ENCODE measurements around the gene HS3ST6. TPM values are rescaled to one million over a fixed set of nuclear protein-coding genes. Genes with fewer than 3 reads are reported as not detected.

The HS3ST6 gene
- total and polyA plus RNA-seq, 4 experiments from 2014 or later = not detected

- Histone ChIP-seq H3K27me3 (ENCODE audit: insufficient read depth, low read length) (peaks cover 16% of the 10 kb centered on the region), H3K27ac (ENCODE audit: low read depth, low read length) (no peak overlapping the region), H3K4me3 (ENCODE audit: low read length in 2 of 2) (no peak overlapping the region), H3K36me3 (ENCODE audit: insufficient read depth, low read length) (no peaks in the 10 kb centered on the region), H3K4me1 (ENCODE audit: insufficient read depth, low read length) (no peaks in the 10 kb centered on the region), H3K9me3 (ENCODE audit: control insufficient read depth in 1 of 2, low read length in 2 of 2) (no peaks in the 10 kb centered on the region)
- Mint-ChIP-seq H3K4me3 (no peak overlapping the region), H3K27me3 (peaks cover 39 to 40% of the 10 kb centered on the region in 2 donors), H3K4me1 (peaks cover 0 to 5% (median under 1%) of the 10 kb centered on the region in 4 donors), H3K9me3 (peaks cover 0 to 2% (median 0%) of the 10 kb centered on the region in 8 donors), H3K27ac (no peak overlapping the region), H3K36me3 (no peaks in the 10 kb centered on the region)
- no peak for DNase-seq
- intact Hi-C loops (cut with micrococcal nuclease) = no loop called here
- ChIA-PET CTCF (ENCODE audit: partially characterized antibody) (no interaction called here), POLR2A (ENCODE audit: partially characterized antibody) (no interaction called here)
Observed at GRCh38 chr16:1917665-1918350, 407 bp downstream of the HS3ST6 start.

GRCh38 chr16:1917056-1917664, 1.1 kb downstream of the HS3ST6 start:
- intact Hi-C loops (cut with micrococcal nuclease) = no loop called here
- Histone ChIP-seq H3K36me3 (ENCODE audit: insufficient read depth, low read length) (no peaks in the 10 kb centered on the region), H3K4me3 (ENCODE audit: low read length in 2 of 2) (no peak overlapping the region), H3K4me1 (ENCODE audit: insufficient read depth, low read length) (no peaks in the 10 kb centered on the region), H3K27ac (ENCODE audit: low read depth, low read length) (no peak overlapping the region), H3K9me3 (ENCODE audit: control insufficient read depth in 1 of 2, low read length in 2 of 2) (no peaks in the 10 kb centered on the region), H3K27me3 (ENCODE audit: insufficient read depth, low read length) (peaks cover 10% of the 10 kb centered on the region)
- H3K9me3 Mint-ChIP-seq = no peaks in the 10 kb centered on the region
- ChIA-PET POLR2A (ENCODE audit: partially characterized antibody) (no interaction called here), CTCF (ENCODE audit: partially characterized antibody) (interaction anchor here (1.4 kb wide), 1 partner anchor 11 kb away, joined by 5 read pairs; no protein-coding TSS in a partner anchor)
- no peak overlapping the region for H3K27ac Mint-ChIP-seq
- H3K4me1 Mint-ChIP-seq = peaks cover 0 to 5% (median under 1%) of the 10 kb centered on the region in 4 donors
- DNase-seq = no peak
- H3K36me3 Mint-ChIP-seq = no peaks in the 10 kb centered on the region
- peaks cover 34 to 37% of the 10 kb centered on the region in 2 donors for H3K27me3 Mint-ChIP-seq
- H3K4me3 Mint-ChIP-seq = no peak overlapping the region

- no peak overlapping the region for H3K27ac Mint-ChIP-seq
- Histone ChIP-seq H3K4me1 (ENCODE audit: insufficient read depth, low read length) (no peaks in the 10 kb centered on the region), H3K36me3 (ENCODE audit: insufficient read depth, low read length) (no peaks in the 10 kb centered on the region), H3K4me3 (ENCODE audit: low read length in 2 of 2) (no peak overlapping the region), H3K27ac (ENCODE audit: low read depth, low read length) (no peak overlapping the region), H3K9me3 (ENCODE audit: control insufficient read depth in 1 of 2, low read length in 2 of 2) (no peaks in the 10 kb centered on the region), H3K27me3 (ENCODE audit: insufficient read depth, low read length) (peaks cover 10% of the 10 kb centered on the region)
- CTCF ChIA-PET (ENCODE audit: partially characterized antibody) = interaction anchor here (1.4 to 1.5 kb wide), 2 partner anchors 11 to 13 kb away, joined by 4 to 5 read pairs; no protein-coding TSS in a partner anchor
- intact Hi-C loops (cut with micrococcal nuclease) = no loop called here
- no peaks in the 10 kb centered on the region for H3K9me3 Mint-ChIP-seq
- H3K4me3 Mint-ChIP-seq = no peak overlapping the region
- peaks cover 0 to 5% (median under 1%) of the 10 kb centered on the region in 4 donors for H3K4me1 Mint-ChIP-seq
- H3K36me3 Mint-ChIP-seq = no peaks in the 10 kb centered on the region
- DNase-seq = no peak
- POLR2A ChIA-PET (ENCODE audit: partially characterized antibody) = no interaction called here
- H3K27me3 Mint-ChIP-seq = peaks cover 34 to 37% of the 10 kb centered on the region in 2 donors
Observed at GRCh38 chr16:1916640-1916990, 1.6 kb downstream of the HS3ST6 start.

- Mint-ChIP-seq H3K4me1 (peaks cover 0 to under 1% (median 0%) of the 10 kb centered on the region in 4 donors), H3K9me3 (no peaks in the 10 kb centered on the region), H3K27ac (no peak overlapping the region), H3K27me3 (peaks cover 27 to 31% of the 10 kb centered on the region in 2 donors), H3K4me3 (no peak overlapping the region), H3K36me3 (no peaks in the 10 kb centered on the region)
- intact Hi-C loops (cut with micrococcal nuclease) = no loop called here
- H3K36me3 ChIP-seq (ENCODE audit: insufficient read depth, low read length) = no peaks in the 10 kb centered on the region
- H3K4me3 ChIP-seq (ENCODE audit: low read length in 2 of 2) = no peak overlapping the region
- H3K27me3 ChIP-seq (ENCODE audit: insufficient read depth, low read length) = peaks cover 10% of the 10 kb centered on the region
- POLR2A ChIA-PET (ENCODE audit: partially characterized antibody) = no interaction called here
- H3K4me1 ChIP-seq (ENCODE audit: insufficient read depth, low read length) = no peaks in the 10 kb centered on the region
- DNase-seq = no peak
- H3K9me3 ChIP-seq (ENCODE audit: control insufficient read depth in 1 of 2, low read length in 2 of 2) = no peaks in the 10 kb centered on the region
- CTCF ChIA-PET (ENCODE audit: partially characterized antibody) = interaction anchor here (1.4 to 1.5 kb wide), 2 partner anchors 12 to 13 kb away, joined by 4 to 5 read pairs; no protein-coding TSS in a partner anchor
- no peak overlapping the region for H3K27ac ChIP-seq (ENCODE audit: low read depth, low read length)
Observed at GRCh38 chr16:1915732-1916639, 2.2 kb downstream of the HS3ST6 start.

- H3K27ac ChIP-seq (ENCODE audit: low read depth, low read length) = no peak overlapping the region
- H3K4me3 Mint-ChIP-seq = no peak overlapping the region
- no peak overlapping the region for H3K4me3 ChIP-seq (ENCODE audit: low read length in 2 of 2)
- H3K27me3 Mint-ChIP-seq = peaks cover 20 to 23% of the 10 kb centered on the region in 2 donors
- H3K9me3 Mint-ChIP-seq = no peaks in the 10 kb centered on the region
- ChIA-PET POLR2A (ENCODE audit: partially characterized antibody) (no interaction called here), CTCF (ENCODE audit: partially characterized antibody) (interaction anchor here (1.5 kb wide), 1 partner anchor 14 kb away, joined by 4 read pairs; no protein-coding TSS in a partner anchor)
- H3K9me3 ChIP-seq (ENCODE audit: control insufficient read depth in 1 of 2, low read length in 2 of 2) = no peaks in the 10 kb centered on the region
- H3K4me1 ChIP-seq (ENCODE audit: insufficient read depth, low read length) = no peaks in the 10 kb centered on the region
- no peaks in the 10 kb centered on the region for H3K4me1 Mint-ChIP-seq
- no peaks in the 10 kb centered on the region for H3K36me3 Mint-ChIP-seq
- no peak for DNase-seq
- H3K27ac Mint-ChIP-seq = no peak overlapping the region
- intact Hi-C loops (cut with micrococcal nuclease) = no loop called here
- no peaks in the 10 kb centered on the region for H3K36me3 ChIP-seq (ENCODE audit: insufficient read depth, low read length)
- peaks cover 10% of the 10 kb centered on the region for H3K27me3 ChIP-seq (ENCODE audit: insufficient read depth, low read length)
Observed at GRCh38 chr16:1914988-1915387, 3.2 kb downstream of the HS3ST6 start.

- H3K36me3 Mint-ChIP-seq = no peaks in the 10 kb centered on the region
- H3K9me3 Mint-ChIP-seq = no peaks in the 10 kb centered on the region
- Histone ChIP-seq H3K36me3 (ENCODE audit: insufficient read depth, low read length) (no peaks in the 10 kb centered on the region), H3K27me3 (ENCODE audit: insufficient read depth, low read length) (peaks cover 10% of the 10 kb centered on the region), H3K9me3 (ENCODE audit: control insufficient read depth in 1 of 2, low read length in 2 of 2) (no peaks in the 10 kb centered on the region), H3K4me3 (ENCODE audit: low read length in 2 of 2) (no peak overlapping the region), H3K27ac (ENCODE audit: low read depth, low read length) (no peak overlapping the region), H3K4me1 (ENCODE audit: insufficient read depth, low read length) (no peaks in the 10 kb centered on the region)
- DNase-seq = no peak
- H3K27ac Mint-ChIP-seq = no peak overlapping the region
- intact Hi-C loops (cut with micrococcal nuclease) = no loop called here
- CTCF ChIA-PET (ENCODE audit: partially characterized antibody) = no interaction called here
- POLR2A ChIA-PET (ENCODE audit: partially characterized antibody) = no interaction called here
- no peaks in the 10 kb centered on the region for H3K4me1 Mint-ChIP-seq
- H3K4me3 Mint-ChIP-seq = no peak overlapping the region
- peaks cover 18 to 22% of the 10 kb centered on the region in 2 donors for H3K27me3 Mint-ChIP-seq
Observed at GRCh38 chr16:1914084-1914608, 4.1 kb downstream of the HS3ST6 start.

Measured in CD4-positive, alpha-beta memory T cell (primary cell).